AG09309 (cell line): ENCODE results near the gene PTCRA.
"Not testable (repeated sequence)": the region's sequence is repeated elsewhere in the genome, so short reads cannot be mapped to it uniquely, and the experiment has no call there.

Source experiments
- DNase-seq: peaks from one replicate; pipeline ENCODE4 v3.0.0-alpha.2; 2010; ENCODE audit warnings: low read depth
- H3K4me3 ChIP-seq: 2 replicates; pipeline ENCODE4 v1.5.1; 2011; ENCODE audit warnings: mild to moderate bottlenecking, low read depth, low read length, moderate library complexity; ENCODE audit not compliant: control insufficient read depth
- CTCF ChIP-seq: IDR thresholded peaks from 2 replicates; pipeline ENCODE4 v1.5.1; 2011; ENCODE audit warnings: mild to moderate bottlenecking, low read depth, low read length, inconsistent platforms; ENCODE audit not compliant: insufficient read depth, control insufficient read depth; ENCODE audit errors: missing control alignments

PTCRA gene

GRCh38 chr6:42947950-42948349 lies 32.1 kb downstream of the PTCRA start:
- no peak overlapping the region for H3K4me3 ChIP-seq
- TF ChIP-seq CTCF, result no peak

GRCh38 chr6:42952389-42952788 lies 36.5 kb downstream of the PTCRA start:
- no peak overlapping the region for H3K4me3 ChIP-seq
- TF ChIP-seq CTCF, result no peak
- DNase-seq, result no peak

More at GRCh38 chr6:42947950-42948349, 32.1 kb downstream of the PTCRA start:
- no peak for DNase-seq

- not testable (repeated sequence) for DNase-seq, H3K4me3 ChIP-seq
Observed at GRCh38 chr6:42954405-42954804, 38.6 kb downstream of the PTCRA start.

GRCh38 chr6:42958125-42958524 lies 42.3 kb downstream of the PTCRA start:
- DNase-seq, result no peak
- no peak overlapping the region for H3K4me3 ChIP-seq
- TF ChIP-seq CTCF, result no peak

- TF ChIP-seq CTCF, result no peak
- DNase-seq, result no peak
- peak overlapping the region; percentile 41 for H3K4me3 ChIP-seq
Observed at GRCh38 chr6:42959917-42960242, 44.0 kb downstream of the PTCRA start.

GRCh38 chr6:42960243-42961019 lies 44.6 kb downstream of the PTCRA start, which contains the start of gene GNMT:
Gene GNMT, plus strand, starts transcription at chr6:42960754. Its CDS starts 14 bp downstream, at chr6:42960768.
- no peak for DNase-seq
- peak within 1 kb of the TSS; percentile 41 for H3K4me3 ChIP-seq
- no peak for TF ChIP-seq CTCF

- peak overlapping the region; percentile 41 for H3K4me3 ChIP-seq
- DNase-seq, result no peak
- TF ChIP-seq CTCF, result no peak
Observed at GRCh38 chr6:42961020-42961470, 45.2 kb downstream of the PTCRA start.
